GM19397 (cell line): ENCODE data around the gene ZFYVE9.
"Not testable (repeated sequence)": the region's sequence is repeated elsewhere in the genome, so short reads cannot be mapped to it uniquely, and the experiment has no call there.

Source experiments
- ATAC-seq: cut with Tn5 transposase; IDR thresholded peaks from one replicate; pipeline ENCODE4 v1.9.1; 2021; ENCODE audit warnings: mild to moderate bottlenecking, moderate library complexity; ENCODE audit not compliant: unreplicated experiment

Gene ZFYVE9

GRCh38 chr1:52364235-52364839 lies 222.4 kb downstream of the ZFYVE9 start:
- ATAC-seq, result no peak

GRCh38 chr1:52365071-52365745 lies 223.3 kb downstream of the ZFYVE9 start:
- ATAC-seq, result no peak

GRCh38 chr1:52365746-52366516 lies 224.0 kb downstream of the ZFYVE9 start, which contains the start of gene CC2D1B:
TSS of gene CC2D1B (minus strand) at chr1:52366205. CDS start at chr1:52364620, 1,585 bp downstream.
- ATAC-seq, result peak; percentile 92

GRCh38 chr1:52366517-52366827 lies 224.6 kb downstream of the ZFYVE9 start:
- no peak for ATAC-seq

GRCh38 chr1:52367272-52367671 lies 225.4 kb downstream of the ZFYVE9 start:
- no peak for ATAC-seq

GRCh38 chr1:52368383-52369172 lies 226.7 kb downstream of the ZFYVE9 start:
- no peak for ATAC-seq

GRCh38 chr1:52369851-52370250 lies 228.0 kb downstream of the ZFYVE9 start:
- ATAC-seq, result not testable (repeated sequence)

GRCh38 chr1:52385376-52385775 lies 243.5 kb downstream of the ZFYVE9 start:
- ATAC-seq, result no peak

- ATAC-seq, result no peak
Observed at GRCh38 chr1:52386458-52386857, 244.6 kb downstream of the ZFYVE9 start.

- ATAC-seq, result no peak
Observed at GRCh38 chr1:52393174-52393573, 251.3 kb downstream of the ZFYVE9 start.
